Ishikawa (cell line): ENCODE results near the gene DCLK1.

Experiments used
- CEBPB ChIP-seq: IDR thresholded peaks from 2 replicates; pipeline ENCODE4 v1.6.1; 2012
- CREB1 ChIP-seq: IDR thresholded peaks from 2 replicates; pipeline ENCODE4 v1.6.1; 2012; ENCODE audit warnings: low read depth
- EGR1 ChIP-seq: IDR thresholded peaks from 2 replicates; pipeline ENCODE4 v1.6.1; 2012
- EP300 ChIP-seq: IDR thresholded peaks from 2 replicates; pipeline ENCODE4 v1.6.1; 2012; ENCODE audit warnings: borderline replicate concordance
- FOXM1 ChIP-seq: IDR thresholded peaks from 2 replicates; pipeline ENCODE4 v1.6.1; 2012; ENCODE audit warnings: low read depth, borderline replicate concordance
- NFIC ChIP-seq: IDR thresholded peaks from 2 replicates; pipeline ENCODE4 v1.6.1; 2012
- RAD21 ChIP-seq: IDR thresholded peaks from 2 replicates; pipeline ENCODE4 v1.6.1; 2012; ENCODE audit warnings: low read depth
- TAF1 ChIP-seq: IDR thresholded peaks from 2 replicates; pipeline ENCODE4 v1.6.1; 2012; ENCODE audit warnings: low read depth, mild to moderate bottlenecking
- TCF12 ChIP-seq: IDR thresholded peaks from 2 replicates; pipeline ENCODE4 v1.6.1; 2012; ENCODE audit warnings: low read depth
- TEAD4 ChIP-seq: IDR thresholded peaks from 2 replicates; pipeline ENCODE4 v1.6.1; 2012
- YY1 ChIP-seq: IDR thresholded peaks from 2 replicates; pipeline ENCODE4 v1.6.1; 2012; ENCODE audit warnings: low read depth
- ZBTB7A ChIP-seq: IDR thresholded peaks from 2 replicates; pipeline ENCODE4 v1.6.1; 2012; ENCODE audit warnings: low read depth
- TF ChIP-seq, protein P1 (sequence below): IDR thresholded peaks from 2 replicates; pipeline ENCODE4 v1.6.1; 2012
- TF ChIP-seq, protein P2 (sequence below): IDR thresholded peaks from 2 replicates; pipeline ENCODE4 v1.6.1; 2012
- TF ChIP-seq, protein P3 (sequence below): IDR thresholded peaks from 2 replicates; pipeline ENCODE4 v1.6.1; 2012; ENCODE audit warnings: low read depth, mild to moderate bottlenecking

Gene DCLK1

DNA sequence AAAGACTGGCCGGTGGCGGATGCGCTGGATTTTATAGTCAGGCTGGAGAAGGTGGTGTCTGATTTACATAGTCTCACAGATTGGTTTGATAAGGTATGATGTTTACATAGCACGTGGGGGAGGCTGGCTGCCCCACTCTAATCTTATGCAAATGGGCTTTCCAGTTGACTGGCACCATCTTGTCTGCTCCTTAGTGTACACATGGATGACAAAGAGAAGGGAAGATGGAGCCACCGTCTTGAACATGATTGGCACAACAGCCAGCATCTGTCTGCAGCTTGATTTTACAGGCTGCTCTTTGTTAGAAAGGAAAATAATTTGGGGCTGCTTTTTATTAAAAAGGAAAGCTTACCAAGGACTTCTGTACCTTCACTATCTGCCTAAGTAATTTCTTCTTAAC, 389.5 kb downstream of the DCLK1 start:
- TF ChIP-seq FOXM1 (no peak), NFIC (no peak), TCF12 (no peak), EP300 (no peak), RAD21 (no peak), CEBPB (no peak), TAF1 (no peak), TEAD4 (no peak), CREB1 (no peak), EGR1 (no peak), YY1 (no peak), ZBTB7A (no peak)
- TF ChIP-seq, protein P1, sequence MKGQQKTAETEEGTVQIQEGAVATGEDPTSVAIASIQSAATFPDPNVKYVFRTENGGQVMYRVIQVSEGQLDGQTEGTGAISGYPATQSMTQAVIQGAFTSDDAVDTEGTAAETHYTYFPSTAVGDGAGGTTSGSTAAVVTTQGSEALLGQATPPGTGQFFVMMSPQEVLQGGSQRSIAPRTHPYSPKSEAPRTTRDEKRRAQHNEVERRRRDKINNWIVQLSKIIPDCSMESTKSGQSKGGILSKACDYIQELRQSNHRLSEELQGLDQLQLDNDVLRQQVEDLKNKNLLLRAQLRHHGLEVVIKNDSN: no peak
- TF ChIP-seq, protein P2, sequence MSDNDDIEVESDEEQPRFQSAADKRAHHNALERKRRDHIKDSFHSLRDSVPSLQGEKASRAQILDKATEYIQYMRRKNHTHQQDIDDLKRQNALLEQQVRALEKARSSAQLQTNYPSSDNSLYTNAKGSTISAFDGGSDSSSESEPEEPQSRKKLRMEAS: no peak
- TF ChIP-seq, protein P3, sequence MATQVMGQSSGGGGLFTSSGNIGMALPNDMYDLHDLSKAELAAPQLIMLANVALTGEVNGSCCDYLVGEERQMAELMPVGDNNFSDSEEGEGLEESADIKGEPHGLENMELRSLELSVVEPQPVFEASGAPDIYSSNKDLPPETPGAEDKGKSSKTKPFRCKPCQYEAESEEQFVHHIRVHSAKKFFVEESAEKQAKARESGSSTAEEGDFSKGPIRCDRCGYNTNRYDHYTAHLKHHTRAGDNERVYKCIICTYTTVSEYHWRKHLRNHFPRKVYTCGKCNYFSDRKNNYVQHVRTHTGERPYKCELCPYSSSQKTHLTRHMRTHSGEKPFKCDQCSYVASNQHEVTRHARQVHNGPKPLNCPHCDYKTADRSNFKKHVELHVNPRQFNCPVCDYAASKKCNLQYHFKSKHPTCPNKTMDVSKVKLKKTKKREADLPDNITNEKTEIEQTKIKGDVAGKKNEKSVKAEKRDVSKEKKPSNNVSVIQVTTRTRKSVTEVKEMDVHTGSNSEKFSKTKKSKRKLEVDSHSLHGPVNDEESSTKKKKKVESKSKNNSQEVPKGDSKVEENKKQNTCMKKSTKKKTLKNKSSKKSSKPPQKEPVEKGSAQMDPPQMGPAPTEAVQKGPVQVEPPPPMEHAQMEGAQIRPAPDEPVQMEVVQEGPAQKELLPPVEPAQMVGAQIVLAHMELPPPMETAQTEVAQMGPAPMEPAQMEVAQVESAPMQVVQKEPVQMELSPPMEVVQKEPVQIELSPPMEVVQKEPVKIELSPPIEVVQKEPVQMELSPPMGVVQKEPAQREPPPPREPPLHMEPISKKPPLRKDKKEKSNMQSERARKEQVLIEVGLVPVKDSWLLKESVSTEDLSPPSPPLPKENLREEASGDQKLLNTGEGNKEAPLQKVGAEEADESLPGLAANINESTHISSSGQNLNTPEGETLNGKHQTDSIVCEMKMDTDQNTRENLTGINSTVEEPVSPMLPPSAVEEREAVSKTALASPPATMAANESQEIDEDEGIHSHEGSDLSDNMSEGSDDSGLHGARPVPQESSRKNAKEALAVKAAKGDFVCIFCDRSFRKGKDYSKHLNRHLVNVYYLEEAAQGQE: no peak

DNA sequence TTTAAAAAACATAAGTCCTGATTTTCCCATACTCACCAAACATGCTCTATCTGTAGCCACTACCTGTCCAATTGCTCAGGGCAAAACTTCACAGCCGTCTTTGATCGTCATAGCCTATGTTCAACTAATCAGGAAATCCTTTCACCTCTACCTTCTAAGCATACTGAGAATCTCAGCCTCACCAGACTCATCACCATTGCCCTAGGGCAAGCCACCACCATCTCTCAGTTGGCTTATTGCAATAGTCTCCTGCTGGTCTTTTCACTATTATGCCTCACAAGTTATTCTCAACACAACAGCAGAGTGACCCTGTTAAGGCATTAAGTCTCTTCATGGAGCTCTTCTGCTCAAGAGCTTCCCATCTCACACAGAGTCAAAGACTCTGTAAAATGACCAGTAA, 394.3 kb downstream of the DCLK1 start:
- TF ChIP-seq EGR1 (no peak), TAF1 (no peak), CREB1 (no peak), YY1 (no peak), CEBPB (no peak), FOXM1 (no peak), TEAD4 (no peak), EP300 (no peak), NFIC (no peak), RAD21 (no peak), TCF12 (no peak), ZBTB7A (no peak)
- TF ChIP-seq, protein P3: no peak
- TF ChIP-seq, protein P1: no peak
- TF ChIP-seq, protein P2: no peak

DNA sequence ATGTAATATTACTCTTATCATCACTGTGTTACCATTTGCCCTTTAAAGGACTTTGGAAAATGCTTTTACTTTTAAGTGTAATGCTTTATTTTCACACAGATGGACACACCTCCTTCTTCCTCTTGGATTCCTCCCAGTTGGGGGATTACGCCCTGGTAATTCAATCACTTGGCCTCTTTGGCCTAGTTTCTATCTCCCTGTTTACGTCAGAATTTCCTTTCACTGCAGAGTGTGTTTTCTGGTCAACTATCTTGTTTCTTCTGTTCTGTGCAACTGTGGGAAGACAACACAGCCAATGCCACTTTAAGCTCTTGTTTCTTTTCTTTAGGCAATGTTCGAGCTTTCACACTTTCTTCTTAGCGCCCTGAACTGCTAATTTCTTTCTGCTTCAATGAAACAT, 397.4 kb downstream of the DCLK1 start:
- TF ChIP-seq, protein P2: no peak
- TF ChIP-seq EP300 (no peak), FOXM1 (no peak), TCF12 (no peak), ZBTB7A (no peak), TAF1 (no peak), YY1 (no peak), TEAD4 (no peak), NFIC (no peak), RAD21 (no peak), CREB1 (no peak), CEBPB (no peak), EGR1 (no peak)
- TF ChIP-seq, protein P1: no peak
- TF ChIP-seq, protein P3: no peak
